HG02938 (cell line): ENCODE results near the gene TRIM49D2.
"Not testable (repeated sequence)": the region's sequence is repeated elsewhere in the genome, so short reads cannot be mapped to it uniquely, and the experiment has no call there.

Source experiments
- ATAC-seq: cut with Tn5 transposase; IDR thresholded peaks from one replicate; pipeline ENCODE4 v1.9.1; 2021; ENCODE audit warnings: mild to moderate bottlenecking, moderate library complexity; ENCODE audit not compliant: unreplicated experiment

The TRIM49D2 gene

GRCh38 chr11:89923764-89924163 lies at the start of gene TRIM49D2:
TRIM49D2 (plus strand) TSS chr11:89924064; CDS start chr11:89926762, 2,698 bp downstream.
- ATAC-seq = not testable (repeated sequence)

GRCh38 chr11:89877511-89877910 lies 46.4 kb upstream of the TRIM49D2 start:
- not testable (repeated sequence) for ATAC-seq

- not testable (repeated sequence) for ATAC-seq
Observed at GRCh38 chr11:89893245-89893644, 30.6 kb upstream of the TRIM49D2 start.

GRCh38 chr11:89900809-89901208 lies 23.1 kb upstream of the TRIM49D2 start:
- not testable (repeated sequence) for ATAC-seq

GRCh38 chr11:89922195-89922660 lies 1.6 kb upstream of the TRIM49D2 start, which contains the start of gene TRIM49D1:
TRIM49D1 (minus strand) TSS chr11:89922245; CDS start chr11:89917710, 4,535 bp downstream.
- ATAC-seq = no peak

- ATAC-seq = not testable (repeated sequence)
Observed at GRCh38 chr11:89960833-89961232, 37.0 kb downstream of the TRIM49D2 start.

- ATAC-seq = not testable (repeated sequence)
Observed at GRCh38 chr11:89965737-89966136, 41.9 kb downstream of the TRIM49D2 start, which contains the start of gene TRIM64. TRIM64 (plus strand) TSS chr11:89966037; CDS start chr11:89968504, 2,467 bp downstream.
